GM18519 (cell line): ENCODE measurements around the gene ADAM10.

Experiments used
- ATAC-seq: cut with Tn5 transposase; IDR thresholded peaks from one replicate; pipeline ENCODE4 v1.9.1; 2021; ENCODE audit warnings: mild to moderate bottlenecking, moderate library complexity; ENCODE audit not compliant: unreplicated experiment, low FRiP score

The ADAM10 gene

DNA sequence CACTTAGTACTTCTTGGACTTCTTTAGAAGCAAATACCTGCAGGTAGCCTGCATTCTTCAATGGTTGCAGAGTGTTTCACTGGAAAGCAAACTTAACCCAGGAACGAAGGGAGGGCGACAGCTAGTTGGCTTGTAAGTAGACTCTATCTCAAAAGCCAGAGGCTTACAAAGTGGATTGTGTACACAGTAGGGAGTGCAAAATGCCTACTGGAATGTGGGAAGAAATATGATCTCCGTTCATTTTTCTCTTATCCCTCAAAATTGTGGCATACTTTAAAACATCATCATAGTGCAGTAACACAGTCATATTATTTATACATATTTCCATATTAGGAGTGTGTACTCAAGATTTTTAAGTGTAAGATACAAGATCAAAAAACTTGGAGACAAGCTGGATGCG, 162.0 kb downstream of the ADAM10 start:
- no peak for ATAC-seq

DNA sequence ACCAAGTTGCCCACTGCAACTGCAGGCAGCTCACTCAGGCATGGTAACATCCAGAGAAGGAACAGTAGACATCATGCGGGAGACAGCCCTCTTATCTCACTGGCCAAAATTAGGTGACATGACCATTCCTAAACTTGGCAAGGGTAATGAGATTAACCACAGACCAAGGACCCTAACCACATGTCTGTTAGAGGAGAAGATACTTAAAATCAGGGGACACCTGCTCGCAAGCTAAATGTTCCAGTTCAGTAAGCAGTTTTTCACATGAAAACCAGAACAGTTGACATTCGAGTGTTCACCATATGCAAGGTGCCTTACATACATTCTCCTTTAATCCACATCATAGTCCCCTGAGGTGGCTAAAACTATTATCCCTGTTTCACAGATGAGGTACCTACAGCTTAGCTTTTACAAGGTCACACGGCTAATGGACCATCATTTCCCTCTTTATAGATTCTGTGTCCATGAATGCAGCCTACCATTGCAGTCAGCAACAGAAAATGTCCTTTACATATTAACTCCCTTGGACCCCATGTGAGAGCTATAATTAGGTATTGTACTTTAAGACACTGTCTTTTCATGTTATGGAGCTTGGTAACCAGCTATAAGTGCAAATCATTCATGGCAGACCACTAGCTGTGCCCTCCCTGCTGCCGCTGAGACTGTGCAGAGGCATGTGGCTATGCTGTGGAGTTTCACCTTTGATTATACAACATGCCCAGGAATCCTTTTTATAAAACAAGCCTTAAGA, 163.6 kb downstream of the ADAM10 start:
- ATAC-seq: no peak

- no peak for ATAC-seq
Observed at GRCh38 chr15:58584789-58585461, 164.6 kb downstream of the ADAM10 start.

DNA sequence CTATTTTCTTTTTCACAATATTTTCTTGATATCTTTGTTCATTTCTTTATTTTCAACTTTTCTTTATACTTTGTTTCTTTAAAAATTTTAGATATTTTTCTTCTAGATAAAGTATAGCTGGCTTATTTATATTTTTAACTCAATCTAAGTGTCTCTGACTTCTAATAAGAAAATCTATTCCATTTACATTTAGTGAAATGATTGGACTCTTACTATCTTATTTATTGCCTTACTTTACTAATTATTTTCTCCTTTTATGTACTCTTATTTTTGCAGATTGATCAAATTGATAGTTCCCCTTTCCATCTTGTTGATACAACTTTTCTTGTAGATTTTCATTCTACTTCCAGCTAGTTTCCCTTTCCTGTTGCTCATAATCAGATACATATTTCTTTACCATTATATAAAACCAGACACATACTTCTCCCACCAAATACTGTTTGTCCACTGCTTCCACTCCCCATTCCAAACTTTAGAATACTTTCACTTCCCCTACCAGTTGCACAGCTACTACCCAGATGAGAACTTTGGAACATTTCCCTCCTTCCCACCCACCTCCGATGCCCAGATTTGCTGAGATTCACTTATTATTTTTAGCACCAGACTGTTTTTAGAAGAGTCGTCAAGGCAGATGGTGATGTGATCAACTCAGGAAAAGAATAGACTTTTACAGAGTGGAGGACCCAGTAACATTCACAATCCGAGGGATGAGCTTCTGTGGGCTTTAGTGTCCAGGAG, 166.2 kb downstream of the ADAM10 start:
- ATAC-seq: no peak

GRCh38 chr15:58582160-58582559, 167.3 kb downstream of the ADAM10 start:
- ATAC-seq: no peak

DNA sequence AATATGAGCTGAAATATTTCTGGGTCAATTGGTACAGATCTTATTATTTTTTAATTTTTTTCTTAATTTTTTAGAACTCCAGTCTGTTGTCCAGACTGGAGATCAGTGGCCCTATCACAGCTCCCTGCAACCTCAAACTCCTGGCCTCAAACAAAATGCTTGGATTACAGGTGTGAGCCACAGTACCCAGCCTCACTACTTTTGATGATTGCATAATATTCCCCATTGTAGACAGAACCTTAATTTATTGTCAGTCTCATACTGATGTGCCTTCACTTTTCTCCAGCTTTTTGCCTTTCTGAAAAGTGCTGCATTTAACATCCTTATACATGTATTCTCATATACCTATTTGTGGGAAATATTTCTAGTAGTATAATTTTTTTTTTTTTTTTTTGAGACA, 172.8 kb downstream of the ADAM10 start:
- no peak for ATAC-seq

DNA sequence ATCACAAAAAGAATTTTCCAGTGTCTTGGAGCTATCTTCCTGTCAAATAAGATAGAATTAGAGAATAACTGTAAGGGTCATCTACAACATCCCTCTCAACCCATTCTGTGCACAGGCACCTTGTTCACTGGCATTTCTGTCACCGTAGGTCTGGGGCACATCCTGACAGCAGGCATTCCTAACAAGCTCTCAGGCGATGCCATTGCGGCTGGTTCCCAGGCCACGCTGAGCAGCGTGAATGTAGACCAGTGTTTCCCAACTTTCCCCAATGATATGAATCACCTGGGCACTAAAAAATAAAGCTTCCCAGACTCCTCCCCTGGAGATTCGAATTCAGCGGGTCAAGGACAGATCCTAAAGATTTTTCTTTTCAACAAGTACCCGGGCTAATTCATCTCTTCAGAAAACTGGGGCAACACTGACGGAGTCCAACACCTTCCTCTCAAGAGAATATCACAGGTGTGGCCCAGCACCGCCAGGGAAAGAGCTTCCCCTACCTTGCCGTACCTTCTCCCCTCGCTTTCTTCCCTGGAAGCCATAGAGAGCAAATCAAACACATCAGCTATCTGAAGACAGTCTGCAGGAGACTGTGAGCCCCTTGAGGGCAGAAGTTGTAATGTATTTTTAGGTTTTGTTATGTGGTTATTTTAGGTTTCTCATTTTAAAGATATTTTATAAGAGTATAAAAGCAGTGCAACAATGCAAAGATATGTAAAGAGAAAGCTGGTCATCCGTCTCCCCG, 174.3 kb downstream of the ADAM10 start:
- no peak for ATAC-seq

GRCh38 chr15:58574631-58575030, 174.9 kb downstream of the ADAM10 start:
- ATAC-seq: no peak

DNA sequence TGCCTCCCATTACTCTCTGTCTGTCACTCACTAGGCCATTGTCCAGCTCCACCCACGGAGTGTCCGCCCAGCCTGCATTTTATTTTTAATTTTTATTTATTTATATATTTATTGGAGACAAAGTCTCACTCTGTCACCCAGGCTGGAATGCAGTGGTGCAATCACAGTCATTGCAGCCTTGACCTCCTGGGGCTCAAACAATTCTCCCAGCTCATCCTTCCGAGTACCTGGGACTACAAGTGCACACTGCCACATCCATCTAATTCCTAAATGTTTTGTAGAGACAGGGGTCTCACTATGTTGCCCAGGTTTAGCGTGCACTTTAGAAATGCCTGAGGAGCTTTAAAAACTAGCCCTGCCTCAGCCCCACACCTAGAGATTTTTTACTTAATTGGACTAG, 176.2 kb downstream of the ADAM10 start:
- no peak for ATAC-seq

DNA sequence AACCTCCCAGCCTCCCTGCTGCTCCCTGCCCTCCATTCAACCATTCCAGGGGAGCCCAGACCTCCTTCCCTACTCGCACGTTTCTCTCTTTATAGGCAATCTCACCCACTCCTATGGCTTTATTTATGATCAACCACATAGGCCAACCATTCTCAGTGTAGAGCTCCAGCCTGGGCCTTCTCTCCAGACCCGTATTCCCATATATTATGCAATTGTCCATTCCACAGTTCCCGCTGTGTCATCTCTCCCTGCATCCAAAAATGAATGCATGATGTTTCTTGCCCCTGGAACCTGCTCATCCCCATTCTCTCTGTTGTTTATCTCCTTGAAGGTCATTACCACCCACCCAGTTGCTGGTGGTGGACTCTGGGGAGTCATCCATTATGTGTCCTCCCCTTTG, 177.0 kb downstream of the ADAM10 start:
- ATAC-seq: no peak

- ATAC-seq: no peak
Observed at GRCh38 chr15:58571491-58571890, 178.0 kb downstream of the ADAM10 start.

GRCh38 chr15:58569455-58569854, 180.1 kb downstream of the ADAM10 start:
- no peak for ATAC-seq

DNA sequence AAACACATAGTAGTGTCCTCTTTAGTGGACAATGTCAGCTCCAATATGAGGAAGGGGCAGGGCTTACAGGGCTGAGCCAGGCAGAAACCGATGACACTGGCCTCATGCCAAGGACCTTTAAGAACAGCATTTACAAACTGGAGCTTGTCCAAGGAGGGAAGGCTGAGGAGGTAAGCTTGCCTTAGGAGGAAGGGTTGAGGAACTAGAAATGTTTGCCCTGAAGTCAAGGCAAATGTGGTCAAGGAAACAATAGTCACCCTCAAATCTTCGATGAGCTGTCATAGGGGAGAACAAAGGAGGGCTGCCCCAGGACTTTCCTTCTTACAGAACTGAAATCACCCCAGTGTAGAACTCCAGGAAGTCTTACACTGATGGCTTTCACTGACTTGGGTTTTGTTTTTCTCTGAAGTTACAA, 181.3 kb downstream of the ADAM10 start:
- no peak for ATAC-seq

GRCh38 chr15:58566029-58566428, 183.5 kb downstream of the ADAM10 start:
- no peak for ATAC-seq

DNA sequence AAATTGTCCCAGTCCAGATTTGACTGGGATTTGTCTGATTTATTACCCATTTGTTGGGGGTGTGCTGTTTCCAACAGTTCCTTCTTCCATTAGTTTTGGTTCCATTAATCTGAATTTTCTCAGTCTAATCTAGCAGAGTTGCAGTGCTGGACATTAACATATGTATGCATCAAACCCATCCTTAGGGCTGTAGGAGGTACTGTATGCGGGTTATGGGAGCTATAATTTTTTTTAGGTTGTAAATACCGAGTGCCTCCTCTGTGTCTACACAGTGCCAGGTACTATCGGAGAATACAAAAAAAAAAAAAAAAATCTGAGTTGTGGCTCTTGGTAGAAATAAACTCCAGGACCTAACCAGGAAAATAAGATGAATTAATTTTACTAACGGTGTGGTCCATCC, 183.9 kb downstream of the ADAM10 start:
- ATAC-seq: no peak

DNA sequence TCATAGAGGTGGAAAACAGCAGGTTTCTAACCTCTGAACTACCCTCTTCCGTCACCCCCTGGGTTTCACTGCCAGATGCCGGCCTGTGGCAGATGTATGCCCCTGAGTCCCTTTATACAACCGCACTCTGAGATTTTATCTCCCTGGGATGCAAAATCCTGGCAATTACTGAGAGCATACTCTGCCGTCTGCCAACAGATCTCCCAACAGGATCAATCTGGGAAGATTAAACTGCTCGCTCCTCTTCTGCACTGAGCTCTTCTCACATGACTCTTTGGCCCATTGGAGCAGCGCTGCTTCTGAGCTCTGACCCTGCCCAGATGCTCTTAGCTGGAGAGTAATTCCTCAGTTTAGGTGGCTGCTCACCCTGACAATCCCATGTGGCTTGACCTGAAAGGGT, 184.5 kb downstream of the ADAM10 start:
- no peak for ATAC-seq

GRCh38 chr15:58562135-58562534, 187.4 kb downstream of the ADAM10 start:
- no peak for ATAC-seq

DNA sequence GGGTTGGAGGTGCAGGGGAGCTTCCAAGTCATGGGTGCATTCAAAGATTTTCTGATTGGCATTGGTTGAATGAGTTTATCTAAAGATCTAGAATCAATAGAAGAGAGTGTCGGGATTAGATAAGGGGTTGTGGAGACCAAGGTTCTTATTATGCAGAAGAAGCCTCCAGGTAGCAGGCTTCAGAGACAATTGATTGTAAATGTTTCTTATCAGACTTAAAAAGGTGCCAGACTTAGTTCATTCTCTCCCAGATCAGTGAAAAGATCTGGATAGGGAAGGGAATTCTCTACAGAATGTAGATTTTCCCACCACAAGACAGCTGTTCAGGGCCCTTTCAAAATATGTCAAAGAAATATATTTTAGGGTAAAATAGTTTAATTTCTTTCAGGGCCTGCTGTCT, 188.2 kb downstream of the ADAM10 start:
- ATAC-seq: no peak

DNA sequence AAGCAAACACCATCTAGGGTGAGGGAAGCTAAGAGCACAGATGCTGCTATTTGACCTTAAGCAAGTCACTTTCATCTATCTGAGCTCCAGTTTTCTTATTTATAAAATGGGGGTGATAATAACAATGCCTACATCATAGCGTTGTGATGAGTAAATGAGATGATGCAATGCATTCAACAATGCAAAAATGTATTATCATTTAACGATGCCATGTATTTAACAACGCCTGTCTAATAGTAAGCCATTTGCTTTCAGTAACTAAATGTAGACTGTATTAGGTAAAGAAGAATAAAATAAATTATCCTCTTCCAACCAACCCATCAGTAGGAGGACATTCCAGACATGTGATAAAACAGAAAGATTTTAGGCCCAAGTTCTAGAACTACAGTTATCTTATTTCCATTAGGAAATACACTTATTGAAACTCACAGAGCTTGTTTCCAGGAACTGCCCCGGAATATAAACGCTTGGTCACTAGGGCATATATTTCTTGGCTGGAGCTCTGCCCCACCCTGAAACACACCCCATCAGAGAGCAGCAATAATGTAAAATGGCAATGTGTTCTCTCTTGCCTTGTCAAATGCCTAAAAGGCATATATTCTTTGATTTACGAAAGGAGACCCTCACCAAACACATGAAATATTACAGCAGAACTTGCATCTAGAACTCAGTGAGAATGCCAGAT, 189.5 kb downstream of the ADAM10 start:
- no peak for ATAC-seq

- no peak for ATAC-seq
Observed at GRCh38 chr15:58558777-58559176, 190.7 kb downstream of the ADAM10 start.
